HG02981 (cell line): Measurements from ENCODE around the gene ZC3H10.
"Not testable (repeated sequence)": the region's sequence is repeated elsewhere in the genome, so short reads cannot be mapped to it uniquely, and the experiment has no call there.

ENCODE experiments used
- ATAC-seq: cut with Tn5 transposase; IDR thresholded peaks from one replicate; pipeline ENCODE4 v1.9.1; 2021; ENCODE audit warnings: mild to moderate bottlenecking, moderate library complexity; ENCODE audit not compliant: unreplicated experiment

The ZC3H10 gene

DNA sequence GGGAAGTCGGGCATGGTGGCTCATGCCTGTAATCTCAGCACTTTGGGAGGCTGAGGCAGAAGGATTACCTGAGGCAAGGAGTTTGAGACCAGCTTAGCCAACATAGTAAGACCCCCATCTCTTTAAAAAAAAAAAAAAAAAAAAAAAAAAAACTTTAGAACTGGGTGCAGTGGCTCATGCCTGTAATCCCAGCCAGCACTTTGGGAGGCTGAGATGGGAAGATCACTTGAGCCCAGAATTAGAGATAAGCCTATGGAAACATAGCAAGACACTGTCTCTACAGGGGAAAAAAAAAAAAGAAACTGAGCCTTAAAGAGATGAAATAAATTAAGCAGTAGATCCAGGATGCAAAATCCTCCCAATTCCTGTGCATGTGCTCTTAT lies 15.4 kb upstream of the ZC3H10 start:
- no peak for ATAC-seq

DNA sequence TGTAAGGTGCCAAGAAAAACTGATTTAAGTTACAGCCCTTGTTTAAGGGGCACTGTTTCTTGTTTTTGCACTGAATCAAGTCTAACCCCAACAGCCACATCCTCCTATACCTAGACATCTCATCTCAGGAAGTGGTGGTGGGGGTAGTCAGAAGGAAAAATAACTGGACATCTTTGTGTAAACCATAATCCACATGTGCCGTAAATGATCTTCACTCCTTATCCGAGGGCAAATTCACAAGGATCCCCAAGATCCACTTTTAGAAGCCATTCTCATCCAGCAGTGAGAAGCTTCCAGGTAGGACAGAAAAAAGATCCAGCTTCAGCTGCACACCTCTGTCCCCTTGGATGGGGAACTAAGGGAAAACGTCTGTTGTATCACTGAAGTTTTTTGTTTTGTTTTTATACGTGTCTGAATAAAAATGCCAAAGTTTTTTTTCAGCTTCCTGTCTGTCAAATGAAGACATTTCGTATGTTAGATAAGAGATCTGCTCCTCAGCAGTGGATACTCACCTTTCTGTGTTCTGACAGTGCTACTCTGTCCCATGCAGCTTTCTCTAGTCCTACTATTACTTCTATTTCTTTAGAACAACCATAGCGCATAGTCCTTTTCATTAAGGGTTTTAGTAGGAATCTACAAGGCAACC lies 14.9 kb upstream of the ZC3H10 start:
- ATAC-seq: no peak

DNA sequence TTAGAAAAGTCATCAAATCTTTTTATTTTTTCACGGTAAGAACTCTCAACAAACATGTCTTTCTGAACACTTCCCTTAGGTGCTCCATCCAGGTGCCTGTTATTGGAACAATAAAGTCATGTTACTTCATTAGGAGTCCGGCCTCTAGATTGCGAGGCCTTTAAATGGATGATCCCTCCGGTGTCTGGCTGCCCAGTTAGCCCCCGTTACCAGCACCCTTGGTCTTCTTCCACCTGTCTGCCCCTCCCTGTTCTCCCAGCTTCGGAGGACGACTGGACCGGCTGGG lies 14.3 kb upstream of the ZC3H10 start:
- ATAC-seq: no peak

DNA sequence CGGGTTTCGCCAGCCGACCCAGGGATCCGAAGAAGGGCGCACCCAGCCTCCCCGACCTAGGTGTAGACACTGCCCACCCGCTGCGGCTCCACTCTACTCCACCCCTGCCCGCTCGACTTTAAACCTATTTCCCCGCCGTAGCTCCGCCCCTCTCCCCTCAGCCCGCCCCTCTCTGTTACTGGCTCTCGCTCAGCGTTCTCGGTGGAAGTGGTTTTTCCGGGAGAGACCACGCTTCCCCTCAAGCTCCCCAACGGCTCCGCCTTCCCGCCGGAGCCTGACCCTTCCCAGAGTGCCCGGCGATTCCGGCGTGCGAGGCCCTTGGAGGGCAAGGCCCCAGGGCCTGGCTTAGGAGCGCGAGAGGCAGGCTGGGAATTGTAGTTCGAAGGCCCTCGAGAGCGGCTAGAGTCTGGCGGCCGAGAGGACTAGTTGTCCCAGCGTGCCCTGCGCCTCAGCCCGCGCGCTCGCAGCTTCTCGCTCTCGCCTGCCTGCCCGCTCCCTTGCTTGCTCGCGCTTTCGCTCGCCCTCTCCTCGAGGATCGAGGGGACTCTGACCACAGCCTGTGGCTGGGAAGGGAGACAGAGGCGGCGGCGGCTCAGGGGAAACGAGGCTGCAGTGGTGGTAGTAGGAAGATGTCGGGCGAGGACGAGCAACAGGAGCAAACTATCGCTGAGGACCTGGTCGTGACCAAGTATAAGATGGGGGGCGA lies 13.8 kb upstream of the ZC3H10 start, which contains the start of gene PA2G4:
PA2G4 (plus strand) TSS at position 451 of the 706 bp plus-strand sequence; CDS start at position 630, 179 bp downstream.
- peak; percentile 92 for ATAC-seq

DNA sequence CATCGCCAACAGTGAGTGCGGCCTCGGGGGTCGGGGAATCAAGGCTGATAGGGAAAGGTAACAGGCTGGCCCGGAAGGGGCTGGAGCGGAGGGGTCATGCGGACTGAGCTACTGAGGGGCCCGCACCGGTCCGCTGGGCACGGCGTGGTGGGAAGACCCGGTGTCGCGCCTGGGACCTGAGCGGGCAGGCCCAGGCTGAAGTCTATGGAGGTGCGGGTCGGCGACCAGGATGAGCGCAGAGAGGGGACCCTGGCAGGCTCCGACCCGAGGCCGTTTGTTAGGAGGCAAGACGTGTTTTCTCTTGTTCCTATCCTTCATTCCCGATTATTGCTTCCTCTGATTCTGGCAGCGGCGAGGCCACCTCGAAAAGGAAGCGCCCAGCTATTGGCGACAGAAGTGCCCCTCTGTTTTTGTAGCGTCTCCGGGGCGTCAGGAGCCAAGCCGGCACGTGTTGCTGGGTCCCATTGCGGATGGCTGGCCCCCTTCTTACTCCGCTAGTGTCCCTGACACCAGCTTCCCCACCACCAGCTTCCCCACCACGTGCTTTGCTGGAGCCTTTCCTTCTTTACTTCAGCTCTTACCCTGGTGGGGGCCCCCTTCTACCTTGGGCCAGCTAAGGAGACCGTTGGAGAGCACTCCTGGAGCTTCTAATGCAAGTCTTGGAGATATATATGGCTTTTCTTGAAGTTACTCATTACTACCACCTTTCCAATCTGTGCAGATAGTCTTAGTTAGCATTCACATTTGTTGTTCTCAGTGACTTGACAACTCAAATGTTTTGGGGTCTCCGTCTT lies 13.1 kb upstream of the ZC3H10 start:
- ATAC-seq: peak; percentile 8

DNA sequence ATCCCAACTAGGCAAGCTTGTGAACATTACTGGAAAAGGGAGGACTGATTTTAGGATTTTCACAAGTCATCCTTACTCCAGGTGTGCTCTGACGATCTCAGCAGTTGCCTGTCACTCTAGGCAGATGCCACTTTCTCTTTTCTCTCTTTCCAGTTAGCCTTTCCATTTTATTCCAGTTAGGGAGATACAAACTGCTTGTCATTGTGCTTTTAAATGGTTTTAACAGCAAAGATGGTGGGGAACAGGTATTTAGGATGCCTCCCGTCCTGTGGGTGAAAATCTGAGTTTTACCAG lies 12.5 kb upstream of the ZC3H10 start:
- ATAC-seq: no peak

DNA sequence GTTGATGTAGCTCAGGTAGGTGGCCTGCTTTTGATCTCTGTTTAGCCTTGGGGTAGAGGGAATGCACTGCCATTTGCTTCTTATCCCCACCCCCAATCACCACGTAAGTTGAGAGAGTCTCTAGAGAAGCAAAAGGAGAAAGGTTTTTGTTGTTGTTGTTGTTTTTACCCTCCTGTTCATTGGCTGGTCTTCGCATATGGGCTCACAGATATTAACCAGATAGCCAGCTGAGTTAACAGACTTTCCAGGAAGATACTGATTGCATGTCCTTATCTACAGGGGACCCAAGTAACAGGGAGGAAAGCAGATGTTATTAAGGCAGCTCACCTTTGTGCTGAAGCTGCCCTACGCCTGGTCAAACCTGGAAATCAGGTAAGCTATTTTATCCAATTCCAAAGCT lies 10.8 kb upstream of the ZC3H10 start:
- no peak for ATAC-seq

DNA sequence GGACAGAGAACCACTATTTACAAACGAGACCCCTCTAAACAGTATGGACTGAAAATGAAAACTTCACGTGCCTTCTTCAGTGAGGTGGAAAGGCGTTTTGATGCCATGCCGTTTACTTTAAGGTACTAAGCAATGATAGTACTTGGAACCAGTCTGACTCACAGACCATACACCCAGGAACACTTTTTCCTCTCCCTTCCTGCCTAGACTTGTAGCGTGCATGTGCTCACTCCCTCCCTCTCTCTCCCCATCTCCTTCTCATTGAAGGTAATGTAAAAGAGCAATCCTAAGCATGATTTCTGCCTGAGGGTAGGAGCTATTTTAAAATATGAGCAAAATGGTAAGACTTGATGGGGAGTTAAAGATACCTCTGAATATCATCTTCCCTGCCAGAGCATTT lies 7.5 kb upstream of the ZC3H10 start:
- no peak for ATAC-seq

DNA sequence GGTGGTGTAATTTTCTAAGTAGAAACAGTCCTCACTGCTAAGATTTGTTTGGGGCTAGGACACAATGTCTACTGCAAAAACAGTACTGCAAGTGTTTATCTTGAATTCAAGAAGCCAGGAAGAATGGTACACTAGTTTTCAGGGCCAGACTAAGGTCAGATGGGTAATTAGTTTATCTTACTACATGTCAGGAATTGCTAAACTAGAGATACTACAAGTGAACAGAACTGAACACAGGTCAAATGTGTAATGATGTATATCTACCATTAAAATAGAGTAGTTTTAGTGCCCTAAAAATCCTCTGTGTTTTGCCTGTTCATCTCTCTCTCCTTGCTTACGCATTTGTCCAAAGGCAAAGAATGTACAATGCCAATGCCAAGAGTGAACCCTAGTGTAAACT lies 4.0 kb upstream of the ZC3H10 start:
- no peak for ATAC-seq

DNA sequence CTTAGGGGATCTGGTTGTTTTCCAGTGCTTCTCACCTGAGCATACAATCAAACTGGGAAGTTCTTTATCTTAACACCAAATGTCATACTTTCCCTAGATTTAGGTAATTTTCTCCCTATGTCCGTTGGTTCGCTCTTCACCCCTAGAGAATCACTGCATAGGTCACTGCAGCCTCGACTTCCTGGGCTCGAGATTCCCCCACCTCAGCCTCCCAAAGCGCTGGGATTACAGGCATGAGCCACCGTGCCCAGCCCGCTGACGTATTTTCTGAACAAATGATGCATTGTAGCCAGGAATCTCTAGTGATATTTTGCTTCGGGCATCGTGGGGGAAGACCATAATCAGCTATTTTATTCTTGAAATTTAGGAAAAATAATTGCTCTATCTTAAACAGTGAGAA lies 2.7 kb upstream of the ZC3H10 start:
- ATAC-seq: no peak

DNA sequence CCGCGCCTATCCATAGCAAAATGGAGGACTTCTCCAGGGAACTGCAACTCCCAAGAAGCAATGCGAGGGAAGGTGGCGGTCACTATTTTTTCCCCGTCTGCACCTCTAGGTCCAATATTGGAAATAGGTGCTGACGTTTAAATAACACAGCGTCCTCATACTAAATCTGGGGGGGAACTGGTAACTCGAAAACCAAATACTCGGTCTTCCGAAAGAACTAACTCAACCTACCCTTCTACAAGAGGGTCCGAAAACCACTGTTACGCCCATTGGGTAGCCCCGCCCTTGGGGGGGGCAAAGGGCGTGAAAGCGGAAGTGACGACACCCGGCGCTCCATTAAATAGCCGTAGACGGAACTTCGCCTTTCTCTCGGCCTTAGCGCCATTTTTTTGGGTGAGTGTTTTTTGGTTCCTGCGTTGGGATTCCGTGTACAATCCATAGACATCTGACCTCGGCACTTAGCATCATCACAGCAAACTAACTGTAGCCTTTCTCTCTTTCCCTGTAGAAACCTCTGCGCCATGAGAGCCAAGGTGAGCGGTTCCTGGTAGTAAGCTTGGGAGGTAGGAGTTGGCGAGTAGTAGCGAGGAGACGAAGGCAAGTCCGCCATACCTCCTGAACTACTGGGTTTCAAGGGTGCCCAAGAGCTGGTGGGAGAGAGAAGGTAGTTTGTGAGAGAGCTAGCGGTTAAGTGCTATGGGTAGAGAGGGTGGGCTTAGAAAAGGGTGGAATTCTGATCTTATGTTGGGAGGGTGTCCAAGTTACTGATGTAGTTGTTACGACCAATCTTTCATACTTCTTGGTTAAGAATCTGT lies 1.6 kb upstream of the ZC3H10 start, which contains the start of gene RPL41:
RPL41 (plus strand) TSS at position 367 of the 815 bp plus-strand sequence.
- ATAC-seq: peak; percentile 33

DNA sequence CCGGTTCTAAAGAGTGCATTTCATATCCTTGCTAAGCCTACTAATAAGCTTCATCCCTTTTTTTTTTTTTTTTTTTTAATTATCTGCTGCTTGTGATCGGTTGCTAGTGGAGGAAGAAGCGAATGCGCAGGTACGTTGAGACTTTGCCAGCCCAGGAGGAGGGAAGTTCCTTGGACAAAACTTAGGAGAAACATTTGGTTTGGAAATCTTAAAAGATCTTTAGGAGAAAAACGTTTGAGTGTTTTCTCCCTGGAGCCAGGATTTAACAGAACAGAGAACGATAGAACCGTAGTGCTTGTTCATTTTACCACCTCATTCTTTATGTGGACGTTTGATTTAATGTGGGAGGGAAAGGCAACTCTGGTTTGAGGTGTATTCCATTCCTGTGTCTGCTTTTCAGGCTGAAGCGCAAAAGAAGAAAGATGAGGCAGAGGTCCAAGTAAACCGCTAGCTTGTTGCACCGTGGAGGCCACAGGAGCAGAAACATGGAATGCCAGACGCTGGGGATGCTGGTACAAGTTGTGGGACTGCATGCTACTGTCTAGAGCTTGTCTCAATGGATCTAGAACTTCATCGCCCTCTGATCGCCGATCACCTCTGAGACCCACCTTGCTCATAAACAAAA lies 872 bp upstream of the ZC3H10 start:
- ATAC-seq: not testable (repeated sequence)

DNA sequence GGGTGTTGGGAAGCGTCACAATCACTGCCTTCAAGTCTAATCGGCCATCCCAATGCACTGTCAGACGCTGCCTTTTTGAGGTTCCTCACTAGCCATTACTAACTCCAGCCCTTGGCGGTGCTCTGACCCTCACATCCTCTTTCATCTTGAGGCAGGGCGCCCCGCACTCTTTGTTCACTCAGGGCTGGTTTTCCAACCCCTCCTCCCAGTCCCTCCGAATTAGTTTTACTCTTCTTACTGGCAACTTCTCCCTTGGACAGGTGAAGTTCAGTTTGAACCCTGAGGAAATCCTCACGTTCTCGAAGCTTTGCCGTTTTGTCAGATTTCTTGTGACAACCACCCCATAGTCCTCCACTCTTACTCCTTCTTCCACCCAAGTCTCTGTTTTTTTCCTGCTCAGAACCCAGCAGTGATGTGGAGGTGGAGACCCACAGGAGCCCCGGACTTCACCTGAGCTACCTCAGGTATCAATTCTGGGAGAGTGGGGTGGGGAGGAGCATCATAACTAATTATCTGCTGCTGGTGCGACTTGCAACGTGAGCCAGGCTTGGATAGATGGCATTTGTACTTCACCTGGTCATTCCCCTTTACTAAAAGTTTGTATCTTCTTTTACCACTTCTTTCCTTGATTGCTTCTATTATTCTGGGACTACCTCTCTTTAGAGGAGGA lies 757 bp downstream of the ZC3H10 start:
- ATAC-seq: no peak

DNA sequence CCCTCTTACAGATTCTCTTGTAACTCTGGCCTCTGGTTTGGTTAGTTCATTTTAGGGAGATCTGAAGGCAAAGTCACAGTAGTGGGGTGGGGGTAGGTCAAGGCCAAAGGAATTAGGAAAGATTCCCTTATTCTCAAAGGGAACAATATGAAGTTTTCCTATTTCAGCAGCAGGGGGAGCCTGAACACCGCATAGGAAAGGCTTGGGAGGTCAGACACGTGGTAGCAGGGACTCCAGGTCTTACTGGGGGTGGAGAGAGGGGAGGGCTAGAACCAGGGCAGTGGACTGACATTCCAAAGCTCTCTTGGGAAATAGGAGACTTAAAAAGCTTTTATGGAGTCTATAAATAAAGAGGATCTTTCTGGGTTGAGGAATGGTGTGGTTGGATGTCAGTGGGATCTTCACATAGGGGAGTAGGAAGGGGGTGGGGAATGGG lies 1.3 kb downstream of the ZC3H10 start:
- no peak for ATAC-seq

DNA sequence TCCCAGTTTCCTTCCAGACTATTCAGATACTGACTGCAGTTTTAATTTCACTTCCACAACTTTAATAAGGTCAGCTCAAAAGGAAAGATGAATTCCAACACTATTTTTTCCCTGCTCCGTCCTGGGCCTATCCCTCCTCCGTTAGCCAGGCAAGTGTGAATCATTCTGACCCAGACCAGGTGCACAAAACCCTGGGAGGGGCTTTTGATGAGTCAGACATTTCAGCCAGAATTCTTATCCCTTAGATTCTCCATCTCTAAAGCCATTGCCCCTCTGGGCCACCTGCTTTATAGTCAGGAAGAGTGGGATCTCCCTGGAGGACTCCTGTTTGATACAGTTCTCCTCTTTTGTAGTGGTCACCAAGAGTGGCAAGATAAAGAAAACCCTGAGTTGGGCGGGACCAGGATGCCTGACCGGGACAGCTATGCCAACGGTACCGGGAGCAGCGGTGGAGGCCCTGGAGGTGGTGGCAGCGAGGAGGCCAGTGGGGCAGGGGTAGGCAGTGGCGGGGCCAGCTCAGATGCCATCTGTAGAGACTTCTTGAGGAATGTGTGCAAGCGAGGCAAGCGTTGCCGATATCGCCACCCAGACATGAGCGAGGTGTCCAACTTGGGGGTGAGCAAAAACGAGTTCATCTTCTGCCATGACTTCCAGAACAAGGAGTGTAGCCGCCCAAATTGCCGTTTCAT lies 2.2 kb downstream of the ZC3H10 start:
- no peak for ATAC-seq

DNA sequence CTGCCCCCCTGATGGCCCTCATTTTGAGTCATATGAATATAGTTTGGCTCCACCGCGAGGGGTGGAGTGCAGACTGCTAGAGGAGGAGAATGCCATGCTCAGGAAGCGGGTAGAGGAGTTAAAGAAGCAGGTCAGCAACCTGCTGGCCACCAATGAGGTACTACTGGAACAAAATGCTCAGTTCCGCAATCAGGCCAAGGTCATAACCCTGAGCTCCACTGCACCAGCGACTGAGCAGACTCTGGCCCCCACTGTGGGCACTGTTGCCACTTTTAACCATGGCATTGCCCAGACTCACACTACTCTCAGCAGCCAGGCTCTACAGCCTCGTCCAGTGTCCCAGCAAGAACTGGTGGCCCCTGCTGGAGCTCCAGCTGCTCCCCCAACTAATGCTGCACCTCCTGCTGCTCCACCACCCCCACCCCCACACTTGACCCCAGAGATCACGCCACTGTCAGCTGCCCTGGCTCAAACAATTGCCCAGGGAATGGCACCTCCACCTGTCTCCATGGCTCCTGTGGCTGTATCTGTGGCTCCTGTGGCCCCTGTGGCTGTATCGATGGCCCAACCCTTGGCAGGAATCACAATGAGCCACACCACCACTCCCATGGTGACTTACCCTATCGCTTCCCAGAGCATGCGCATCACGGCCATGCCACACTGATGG lies 3.3 kb downstream of the ZC3H10 start:
- no peak for ATAC-seq

DNA sequence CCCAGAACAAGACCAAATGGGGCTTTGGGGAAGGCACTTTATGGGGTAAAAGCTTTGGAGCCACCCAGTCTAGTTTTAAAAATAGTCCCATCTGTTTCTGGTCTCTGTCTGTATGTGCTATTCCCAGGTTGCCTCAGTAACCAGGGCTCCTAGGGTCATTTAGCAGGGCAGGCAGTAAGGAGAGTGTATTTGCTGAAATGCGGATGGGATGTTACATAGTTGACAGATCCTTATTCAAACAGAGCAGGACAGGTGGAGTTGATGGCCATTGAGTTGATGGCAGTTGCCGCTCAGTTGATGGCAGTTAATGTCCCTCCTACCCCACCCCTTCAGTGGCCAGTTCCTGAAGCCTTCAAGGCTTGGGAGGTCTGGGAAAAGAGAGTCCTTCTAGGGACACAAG lies 4.6 kb downstream of the ZC3H10 start:
- no peak for ATAC-seq

DNA sequence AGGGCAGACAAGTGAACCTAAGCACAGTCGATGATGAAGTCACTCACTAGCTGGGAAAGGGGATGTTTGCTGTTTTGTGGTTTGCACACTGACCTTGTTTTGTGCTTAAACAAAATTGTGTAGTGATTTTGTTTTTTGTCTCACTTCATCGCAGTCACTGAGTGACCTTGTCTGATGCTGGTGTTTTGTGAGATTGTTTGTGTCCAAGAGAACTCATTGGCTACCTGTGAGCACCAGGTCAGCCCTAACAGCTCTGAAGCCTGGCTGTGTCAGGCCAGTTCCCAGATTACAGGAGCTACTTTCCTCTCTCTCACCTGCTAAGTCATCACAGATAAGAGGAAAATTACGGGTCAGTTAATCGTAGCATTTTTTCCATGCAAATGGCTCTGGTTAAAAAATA lies 6.1 kb downstream of the ZC3H10 start:
- ATAC-seq: no peak

DNA sequence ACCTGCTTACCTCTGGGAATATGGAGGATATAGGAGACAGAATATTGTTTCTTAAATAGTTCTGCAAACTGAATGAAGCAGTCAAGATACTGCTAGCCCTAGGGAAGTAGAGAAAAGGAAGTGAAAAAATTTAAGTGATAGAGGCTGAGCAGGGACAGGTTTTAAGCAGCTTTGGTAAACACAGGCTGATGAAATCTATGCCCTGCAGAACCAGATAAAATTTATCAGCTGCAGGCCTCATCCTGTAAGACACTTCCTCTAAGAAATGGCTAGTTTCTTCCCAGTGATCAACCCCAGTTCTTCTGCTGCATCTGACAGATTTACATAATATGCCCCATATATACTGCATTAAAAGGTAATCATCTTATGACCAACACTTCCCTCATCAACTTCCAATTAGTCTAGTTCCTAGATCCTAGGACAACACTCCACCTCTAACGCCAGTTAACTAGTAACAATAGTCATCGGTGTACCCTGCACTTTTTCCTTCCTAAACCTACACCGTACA lies 8.7 kb downstream of the ZC3H10 start:
- no peak for ATAC-seq
